NT2/D1 (cell line): ENCODE results near the gene TMEM179.

Experiments used
- YY1 ChIP-seq: IDR thresholded peaks from 2 replicates; pipeline ENCODE4 v1.6.1; 2011; ENCODE audit not compliant: insufficient read length, insufficient read depth
- ZNF274 ChIP-seq: IDR thresholded peaks from 2 replicates; pipeline ENCODE4 v1.6.1; 2011; ENCODE audit warnings: mild to moderate bottlenecking, low read depth, low read length

GRCh38 chr14:104592785-104593184 lies 11.8 kb downstream of the TMEM179 start:
- TF ChIP-seq YY1: no peak
- no peak for TF ChIP-seq ZNF274
